Measurements from ENCODE around the gene KRT32. TPM values are rescaled to one million over a fixed set of nuclear protein-coding genes. Genes with fewer than 3 reads are reported as not detected.

KRT32 gene
- total RNA-seq (2022; extraction: Qiagen RNA extraction), result 0.05 TPM in 1 of 5 replicates, not detected in the others

GRCh38 chr17:41466988-41467387, at the start of gene KRT32:
KRT32 (minus strand) TSS chr17:41467386; CDS start chr17:41467325, 61 bp downstream.

GRCh38 chr17:41505007-41505808, 38.0 kb upstream of the KRT32 start, which contains the start of gene KRT13:
KRT13 (minus strand) TSS chr17:41505612; CDS start chr17:41505550, 62 bp downstream.

GRCh38 chr17:41489531-41489930, 22.3 kb upstream of the KRT32 start, which contains the start of gene KRT36:
KRT36 (minus strand) TSS chr17:41489910; CDS start chr17:41489864, 46 bp downstream.

GRCh38 chr17:41481036-41481435, 13.8 kb upstream of the KRT32 start, which contains the start of gene KRT35:
KRT35 (minus strand) TSS chr17:41481151; CDS start chr17:41481097, 54 bp downstream.

GRCh38 chr17:41440531-41441033, 26.6 kb downstream of the KRT32 start, which contains the start of gene KRT38:
KRT38 (minus strand) TSS chr17:41440983; CDS start chr17:41440921, 62 bp downstream.

DNA sequence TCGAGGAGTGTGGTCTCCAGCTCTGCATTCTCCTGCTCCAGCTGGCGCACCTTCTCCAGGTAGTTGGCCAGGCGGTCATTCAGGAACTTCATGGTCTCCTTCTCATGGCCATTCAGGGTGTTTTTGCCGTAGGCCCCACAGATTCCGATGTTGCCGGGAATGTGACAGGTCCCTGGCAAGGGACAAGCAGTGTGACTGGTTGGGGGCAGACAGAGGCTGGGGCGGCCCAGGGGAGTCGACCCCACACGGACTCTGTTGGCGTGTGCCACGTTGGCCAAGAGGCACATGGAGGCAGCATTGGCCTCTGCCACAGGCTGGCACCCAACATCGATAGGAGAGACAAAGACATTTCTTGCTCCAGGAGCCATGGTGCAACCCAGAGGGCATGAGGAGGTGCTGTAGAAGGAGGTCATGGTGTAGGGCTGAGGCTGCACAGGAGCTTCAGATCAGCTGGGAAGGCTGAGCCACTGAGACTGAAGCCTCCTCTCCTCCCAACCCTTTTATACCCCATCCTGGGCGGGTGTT, 43.0 kb downstream of the KRT32 start, which contains the start of gene KRT37:
Gene KRT37, minus strand, starts transcription at position 475 of the 525 bp plus-strand sequence. Its CDS starts 62 bp downstream, at position 413.

Other genes starting within 250 kb of the KRT32 start
- not detected in 5 replicates for gene KRTAP9-2, start 240.7 kb downstream of the KRT32 start, total RNA-seq (2022; extraction: Qiagen RNA extraction)
- gene KRTAP9-3, start 234.9 kb downstream of the KRT32 start, total RNA-seq (2022; extraction: Qiagen RNA extraction), result not detected in 5 replicates
- gene KRTAP9-8, start 229.4 kb downstream of the KRT32 start, total RNA-seq (2022; extraction: Qiagen RNA extraction), result not detected in 5 replicates
- gene KRTAP9-4, start 217.7 kb downstream of the KRT32 start, total RNA-seq (2022; extraction: Qiagen RNA extraction), result not detected in 5 replicates
- not detected in 5 replicates for gene KRTAP9-9, start 212.0 kb downstream of the KRT32 start, total RNA-seq (2022; extraction: Qiagen RNA extraction)
- not detected in 5 replicates for gene KRTAP9-6, start 202.0 kb downstream of the KRT32 start, total RNA-seq (2022; extraction: Qiagen RNA extraction)
- gene KRTAP9-7, start 191.7 kb downstream of the KRT32 start, total RNA-seq (2022; extraction: Qiagen RNA extraction), result not detected in 5 replicates
- gene KRTAP29-1, start 164.5 kb downstream of the KRT32 start, total RNA-seq (2022; extraction: Qiagen RNA extraction), result not detected in 5 replicates
- not detected in 5 replicates for gene KRTAP16-1, start 158.1 kb downstream of the KRT32 start, total RNA-seq (2022; extraction: Qiagen RNA extraction)
- not detected in 5 replicates for gene KRTAP17-1, start 151.7 kb downstream of the KRT32 start, total RNA-seq (2022; extraction: Qiagen RNA extraction)
- gene KRT33A, start 116.6 kb downstream of the KRT32 start, total RNA-seq (2022; extraction: Qiagen RNA extraction), result not detected in 5 replicates
- gene KRT33B, start 97.6 kb downstream of the KRT32 start, total RNA-seq (2022; extraction: Qiagen RNA extraction), result 0.09 to 0.10 TPM (median 0.10 TPM) in 3 of 5 replicates, not detected in the others
- gene KRT34, start 85.1 kb downstream of the KRT32 start, total RNA-seq (2022; extraction: Qiagen RNA extraction), result 0.12 to 0.50 TPM (median 0.32 TPM) in 5 replicates
- gene KRT31, start 69.8 kb downstream of the KRT32 start, total RNA-seq (2022; extraction: Qiagen RNA extraction), result not detected in 5 replicates
- gene KRT37, start 42.8 kb downstream of the KRT32 start, total RNA-seq (2022; extraction: Qiagen RNA extraction), result not detected in 5 replicates
- gene KRT38, start 26.4 kb downstream of the KRT32 start, total RNA-seq (2022; extraction: Qiagen RNA extraction), result not detected in 5 replicates
- not detected in 5 replicates for gene KRT35, start 13.8 kb upstream of the KRT32 start, total RNA-seq (2022; extraction: Qiagen RNA extraction)
- gene KRT36, start 22.5 kb upstream of the KRT32 start, total RNA-seq (2022; extraction: Qiagen RNA extraction), result not detected in 5 replicates
- gene KRT13, start 38.2 kb upstream of the KRT32 start, total RNA-seq (2022; extraction: Qiagen RNA extraction), result 0.10 to 0.40 TPM (median 0.11 TPM) in 5 replicates
- 2.8 to 5.0 TPM (median 4.0 TPM) in 5 replicates for gene KRT15, start 51.5 kb upstream of the KRT32 start, total RNA-seq (2022; extraction: Qiagen RNA extraction)
- gene KRT19, start 60.9 kb upstream of the KRT32 start, total RNA-seq (2022; extraction: Qiagen RNA extraction), result 39.1 to 62.2 TPM (median 51.0 TPM) in 5 replicates
- not detected in 5 replicates for gene KRT9, start 104.7 kb upstream of the KRT32 start, total RNA-seq (2022; extraction: Qiagen RNA extraction)
- 0.08 to 0.34 TPM (median 0.13 TPM) in 3 of 5 replicates, not detected in the others for gene KRT14, start 119.5 kb upstream of the KRT32 start, total RNA-seq (2022; extraction: Qiagen RNA extraction)
- gene KRT16, start 145.4 kb upstream of the KRT32 start, total RNA-seq (2022; extraction: Qiagen RNA extraction), result 0.40 to 0.85 TPM (median 0.64 TPM) in 5 replicates
- 0.88 to 1.5 TPM (median 1.1 TPM) in 5 replicates for gene KRT17, start 157.2 kb upstream of the KRT32 start, total RNA-seq (2022; extraction: Qiagen RNA extraction)
- 1,154 to 1,812 TPM (median 1,361 TPM) in 5 replicates for gene EIF1, start 221.5 kb upstream of the KRT32 start, total RNA-seq (2022; extraction: Qiagen RNA extraction)
- 0.21 to 0.34 TPM in 2 of 5 replicates, not detected in the others for gene GAST, start 244.9 kb upstream of the KRT32 start, total RNA-seq (2022; extraction: Qiagen RNA extraction)

All from A549 treated with CORT108297 at 1 μM for 4 hours (cell line).